ENCODE data around the gene USP24.

USP24 gene

DNA sequence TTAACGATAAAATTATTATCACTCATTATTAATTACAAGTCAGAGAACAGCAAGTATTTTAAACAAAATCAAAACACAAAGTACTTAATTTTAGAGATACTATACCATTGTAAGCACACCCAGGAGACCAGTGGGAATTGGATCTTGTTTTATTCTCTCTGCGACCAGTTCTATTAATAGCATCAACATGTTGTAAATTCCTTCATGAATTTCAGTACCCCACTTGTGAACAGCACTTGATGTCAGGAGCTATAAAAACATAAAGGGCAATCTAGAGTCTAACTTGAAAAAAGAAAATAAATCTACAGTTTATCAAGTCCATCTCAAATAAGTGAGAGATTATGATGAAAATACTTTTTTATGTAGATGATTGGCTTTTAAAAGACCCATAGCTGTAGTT, 42.9 kb downstream of the USP24 start:
- Histone ChIP-seq H3K9ac (ENCODE audit: low read depth, low read length) (no peak overlapping the region), H3K36me3 (ENCODE audit: insufficient read depth, low read depth, low read length) (peaks cover 27% of the 10 kb centered on the region), H3K4me3 (ENCODE audit: low read length) (no peak overlapping the region), H3K4me1 (ENCODE audit: insufficient read depth, low read length) (peaks cover 5% of the 10 kb centered on the region; the same call in 1 of the 2 replicates), H3K27me3 (ENCODE audit: insufficient read depth, low read length) (no peaks in the 10 kb centered on the region), H3K9me3 (ENCODE audit: insufficient read depth, low read depth, low read length) (no peaks in the 10 kb centered on the region), H3K27ac (ENCODE audit: low read length) (no peak overlapping the region)

DNA sequence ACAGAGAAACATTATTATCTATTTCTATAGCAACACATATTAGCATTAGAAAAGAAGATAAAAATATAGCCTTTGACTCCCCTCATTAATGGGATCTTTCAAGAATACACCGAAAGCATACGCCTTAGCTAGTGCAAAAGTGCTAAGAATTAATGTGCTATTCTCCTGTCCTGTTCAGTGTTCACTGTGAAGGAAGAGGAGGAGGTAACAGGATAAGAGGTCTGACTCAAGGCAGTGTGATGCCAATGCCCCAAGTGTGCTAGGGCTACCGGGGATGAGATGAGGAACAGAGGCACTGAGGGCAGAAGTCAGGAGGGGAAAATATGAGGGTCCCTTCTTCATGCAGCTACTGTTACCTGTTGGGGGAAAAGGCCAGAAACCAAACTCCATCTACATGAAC, 43.5 kb downstream of the USP24 start:
- Histone ChIP-seq H3K27ac (ENCODE audit: low read length) (no peak overlapping the region), H3K4me3 (ENCODE audit: low read length) (no peak overlapping the region), H3K9me3 (ENCODE audit: insufficient read depth, low read depth, low read length) (no peaks in the 10 kb centered on the region), H3K9ac (ENCODE audit: low read depth, low read length) (no peak overlapping the region), H3K36me3 (ENCODE audit: insufficient read depth, low read depth, low read length) (peaks cover 23% of the 10 kb centered on the region), H3K4me1 (ENCODE audit: insufficient read depth, low read length) (peaks cover 5% of the 10 kb centered on the region; the same call in 1 of the 2 replicates), H3K27me3 (ENCODE audit: insufficient read depth, low read length) (no peaks in the 10 kb centered on the region)

DNA sequence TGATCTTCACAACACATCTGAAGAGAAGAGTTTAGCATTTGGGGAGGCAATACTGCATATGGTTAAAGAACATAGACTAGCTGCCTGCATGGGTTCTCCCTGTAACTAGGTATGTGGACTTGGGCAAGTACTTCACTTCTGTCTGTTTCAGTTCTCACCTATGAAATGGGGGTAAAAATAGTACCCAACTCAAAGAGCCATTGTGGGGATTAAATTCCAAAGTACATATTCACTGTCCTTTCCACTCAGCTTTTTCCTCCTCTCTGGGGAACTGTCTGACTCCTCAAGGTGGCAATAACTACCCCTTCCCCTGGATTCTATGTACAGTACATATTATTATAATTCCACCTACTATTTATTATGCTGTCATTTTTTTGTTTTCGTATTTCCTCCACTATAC, 44.7 kb downstream of the USP24 start:
- peaks cover 33% of the 10 kb centered on the region for H3K36me3 ChIP-seq (ENCODE audit: insufficient read depth, low read depth, low read length)
- no peak overlapping the region for H3K27ac ChIP-seq (ENCODE audit: low read length)
- H3K9me3 ChIP-seq (ENCODE audit: insufficient read depth, low read depth, low read length) = no peaks in the 10 kb centered on the region
- no peak overlapping the region for H3K4me3 ChIP-seq (ENCODE audit: low read length)
- H3K27me3 ChIP-seq (ENCODE audit: insufficient read depth, low read length) = no peaks in the 10 kb centered on the region
- H3K9ac ChIP-seq (ENCODE audit: low read depth, low read length) = no peak overlapping the region
- H3K4me1 ChIP-seq (ENCODE audit: insufficient read depth, low read length) = peaks cover 5% of the 10 kb centered on the region; the same call in 1 of the 2 replicates

DNA sequence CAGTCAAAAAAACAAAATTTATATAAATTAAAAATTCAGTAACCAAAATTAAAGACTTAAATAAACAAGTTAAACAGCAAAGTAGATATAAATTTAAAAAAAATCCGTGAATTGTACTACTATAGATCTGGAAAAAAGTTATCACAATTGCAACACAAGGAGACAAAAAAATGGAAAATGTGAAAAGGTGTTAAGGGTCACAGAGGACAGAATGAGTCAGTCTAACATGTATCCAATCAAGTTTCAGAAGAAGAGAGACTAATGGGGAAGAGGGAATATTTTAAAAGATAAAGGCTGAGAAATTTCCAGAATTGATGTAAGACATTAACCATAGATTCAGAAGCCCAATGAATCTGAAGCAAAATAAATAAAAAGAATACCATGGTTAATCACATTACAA, 46.0 kb downstream of the USP24 start:
- Histone ChIP-seq H3K9ac (ENCODE audit: low read depth, low read length) (no peak overlapping the region), H3K27me3 (ENCODE audit: insufficient read depth, low read length) (no peaks in the 10 kb centered on the region), H3K4me3 (ENCODE audit: low read length) (no peak overlapping the region), H3K4me1 (ENCODE audit: insufficient read depth, low read length) (peaks cover 5% of the 10 kb centered on the region; the same call in 1 of the 2 replicates), H3K9me3 (ENCODE audit: insufficient read depth, low read depth, low read length) (no peaks in the 10 kb centered on the region), H3K36me3 (ENCODE audit: insufficient read depth, low read depth, low read length) (peaks cover 46% of the 10 kb centered on the region), H3K27ac (ENCODE audit: low read length) (no peak overlapping the region)

DNA sequence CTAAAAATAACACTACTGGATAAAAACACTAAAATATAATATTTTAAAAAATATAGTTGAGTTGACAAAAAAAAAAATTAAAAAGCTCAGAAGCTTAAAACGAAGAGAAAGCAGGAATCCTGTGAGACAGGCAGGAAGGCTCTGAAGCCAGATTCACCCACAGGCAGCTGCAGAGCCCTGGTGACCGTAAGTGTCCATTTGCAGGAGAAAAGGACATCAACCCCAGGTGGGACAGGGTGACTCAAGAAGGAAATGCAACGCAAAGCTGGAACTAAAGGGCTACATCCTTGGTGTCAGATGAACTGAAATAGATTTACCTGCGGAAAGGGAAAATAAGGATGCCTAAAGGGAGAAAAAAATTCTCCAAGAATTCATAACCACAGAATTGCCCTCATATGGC, 46.8 kb downstream of the USP24 start:
- Histone ChIP-seq H3K27me3 (ENCODE audit: insufficient read depth, low read length) (no peaks in the 10 kb centered on the region), H3K4me1 (ENCODE audit: insufficient read depth, low read length) (peaks cover 5% of the 10 kb centered on the region; the same call in 1 of the 2 replicates), H3K36me3 (ENCODE audit: insufficient read depth, low read depth, low read length) (peaks cover 53% of the 10 kb centered on the region), H3K9ac (ENCODE audit: low read depth, low read length) (no peak overlapping the region), H3K27ac (ENCODE audit: low read length) (peak overlapping the region; percentile 39), H3K4me3 (ENCODE audit: low read length) (no peak overlapping the region), H3K9me3 (ENCODE audit: insufficient read depth, low read depth, low read length) (no peaks in the 10 kb centered on the region)

DNA sequence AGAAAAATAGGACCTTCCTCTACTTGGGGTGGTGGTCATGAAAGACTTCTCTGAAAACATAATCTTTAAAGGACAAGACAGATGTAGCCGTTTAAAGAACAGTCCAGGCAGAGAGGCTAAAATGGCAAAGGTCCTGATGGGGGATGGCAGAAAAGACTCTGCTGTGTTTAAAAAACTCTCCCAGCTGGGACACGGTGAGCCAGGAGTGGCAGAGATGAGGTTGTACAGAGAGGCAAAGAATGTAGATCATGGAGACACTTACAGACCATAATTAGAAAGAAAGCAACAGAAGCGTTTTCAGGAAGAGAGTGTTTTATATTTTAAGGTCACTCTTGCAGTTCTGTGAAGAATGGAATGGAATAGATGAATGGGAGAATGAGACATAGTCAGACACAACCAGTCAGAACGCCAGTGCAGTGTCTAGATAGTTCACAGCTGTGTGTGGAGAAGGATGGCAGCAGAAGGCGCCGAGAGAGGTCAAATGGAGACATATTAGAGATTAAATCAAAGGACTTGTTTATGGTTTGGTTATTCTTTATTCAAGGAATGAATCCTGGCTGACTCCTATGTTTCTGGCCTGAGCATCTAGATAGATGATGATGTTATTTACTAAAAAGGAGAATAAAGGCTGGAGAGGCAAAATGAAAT, 47.8 kb downstream of the USP24 start:
- H3K9me3 ChIP-seq (ENCODE audit: insufficient read depth, low read depth, low read length) = no peaks in the 10 kb centered on the region
- H3K36me3 ChIP-seq (ENCODE audit: insufficient read depth, low read depth, low read length) = peaks cover 56% of the 10 kb centered on the region
- H3K4me1 ChIP-seq (ENCODE audit: insufficient read depth, low read length) = peaks cover 5% of the 10 kb centered on the region; the same call in 1 of the 2 replicates
- no peak overlapping the region for H3K4me3 ChIP-seq (ENCODE audit: low read length)
- H3K27me3 ChIP-seq (ENCODE audit: insufficient read depth, low read length) = no peaks in the 10 kb centered on the region
- no peak overlapping the region for H3K9ac ChIP-seq (ENCODE audit: low read depth, low read length)
- H3K27ac ChIP-seq (ENCODE audit: low read length) = no peak overlapping the region

DNA sequence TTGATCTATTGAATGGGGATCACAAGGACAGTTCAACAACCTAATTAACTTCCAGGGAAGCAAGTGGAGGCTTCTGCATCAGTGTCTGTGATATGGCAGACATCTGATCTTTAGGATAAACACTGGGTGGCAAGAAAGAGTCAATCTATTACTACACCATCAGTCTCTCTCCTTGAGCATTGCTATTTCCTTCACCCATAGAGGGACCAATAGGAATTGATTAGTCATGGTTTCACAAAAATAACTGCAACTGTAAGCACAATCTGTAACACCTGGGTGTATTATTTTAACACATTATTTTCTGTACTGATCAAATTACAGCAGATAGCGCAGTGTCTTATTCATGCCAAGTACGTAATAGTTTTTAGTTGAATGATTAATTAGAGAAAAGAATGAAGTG, 50.3 kb downstream of the USP24 start:
- Histone ChIP-seq H3K27ac (ENCODE audit: low read length) (no peak overlapping the region), H3K4me1 (ENCODE audit: insufficient read depth, low read length) (peaks cover 5% of the 10 kb centered on the region; the same call in 1 of the 2 replicates), H3K9me3 (ENCODE audit: insufficient read depth, low read depth, low read length) (no peaks in the 10 kb centered on the region), H3K27me3 (ENCODE audit: insufficient read depth, low read length) (no peaks in the 10 kb centered on the region), H3K4me3 (ENCODE audit: low read length) (no peak overlapping the region), H3K9ac (ENCODE audit: low read depth, low read length) (no peak overlapping the region), H3K36me3 (ENCODE audit: insufficient read depth, low read depth, low read length) (peaks cover 52% of the 10 kb centered on the region)

DNA sequence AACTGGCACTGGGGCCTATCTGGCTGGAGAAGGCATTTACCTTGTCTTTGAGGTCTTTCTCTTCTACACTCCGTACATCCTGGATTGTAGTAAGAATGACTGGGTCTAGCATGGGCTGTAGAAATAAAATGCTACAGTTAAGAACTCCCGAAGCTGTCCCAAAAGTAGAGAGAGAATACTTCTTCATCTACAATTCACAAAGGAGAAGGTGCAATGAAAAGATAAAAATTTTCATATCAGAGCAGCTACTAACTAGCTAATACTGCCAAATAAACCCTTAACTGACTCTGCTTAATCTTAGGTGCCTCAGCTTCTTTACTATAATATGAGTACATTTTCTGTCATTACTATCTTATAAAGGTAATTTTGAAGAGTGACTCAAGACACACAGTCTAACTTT, 55.6 kb downstream of the USP24 start:
- no peaks in the 10 kb centered on the region for H3K9me3 ChIP-seq (ENCODE audit: insufficient read depth, low read depth, low read length)
- no peaks in the 10 kb centered on the region for H3K4me1 ChIP-seq (ENCODE audit: insufficient read depth, low read length)
- H3K27ac ChIP-seq (ENCODE audit: low read length) = no peak overlapping the region
- H3K36me3 ChIP-seq (ENCODE audit: insufficient read depth, low read depth, low read length) = peaks cover 77% of the 10 kb centered on the region
- H3K4me3 ChIP-seq (ENCODE audit: low read length) = no peak overlapping the region
- H3K27me3 ChIP-seq (ENCODE audit: insufficient read depth, low read length) = no peaks in the 10 kb centered on the region
- no peak overlapping the region for H3K9ac ChIP-seq (ENCODE audit: low read depth, low read length)

DNA sequence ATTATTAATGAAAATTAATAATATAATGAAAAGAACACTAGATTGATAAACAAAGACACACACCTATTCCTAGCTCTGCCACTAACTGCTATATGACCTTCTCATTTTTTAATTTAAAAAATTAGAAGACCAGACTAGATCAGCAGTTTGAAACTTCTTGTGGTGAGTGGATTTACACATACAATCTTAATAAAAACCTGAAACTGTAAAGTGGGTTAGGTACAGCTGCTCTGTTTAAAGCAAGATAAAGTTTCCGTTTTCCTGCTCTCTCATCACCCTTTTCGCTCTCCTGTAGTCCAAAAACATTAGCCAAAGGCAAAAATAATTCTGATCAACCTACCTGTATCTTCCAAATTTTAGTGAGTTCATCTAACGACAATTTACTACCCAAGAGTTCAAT, 58.6 kb downstream of the USP24 start:
- Histone ChIP-seq H3K9ac (ENCODE audit: low read depth, low read length) (no peak overlapping the region), H3K27ac (ENCODE audit: low read length) (no peak overlapping the region), H3K4me3 (ENCODE audit: low read length) (no peak overlapping the region), H3K36me3 (ENCODE audit: insufficient read depth, low read depth, low read length) (peaks cover 82% of the 10 kb centered on the region), H3K27me3 (ENCODE audit: insufficient read depth, low read length) (no peaks in the 10 kb centered on the region), H3K4me1 (ENCODE audit: insufficient read depth, low read length) (no peaks in the 10 kb centered on the region), H3K9me3 (ENCODE audit: insufficient read depth, low read depth, low read length) (no peaks in the 10 kb centered on the region)

DNA sequence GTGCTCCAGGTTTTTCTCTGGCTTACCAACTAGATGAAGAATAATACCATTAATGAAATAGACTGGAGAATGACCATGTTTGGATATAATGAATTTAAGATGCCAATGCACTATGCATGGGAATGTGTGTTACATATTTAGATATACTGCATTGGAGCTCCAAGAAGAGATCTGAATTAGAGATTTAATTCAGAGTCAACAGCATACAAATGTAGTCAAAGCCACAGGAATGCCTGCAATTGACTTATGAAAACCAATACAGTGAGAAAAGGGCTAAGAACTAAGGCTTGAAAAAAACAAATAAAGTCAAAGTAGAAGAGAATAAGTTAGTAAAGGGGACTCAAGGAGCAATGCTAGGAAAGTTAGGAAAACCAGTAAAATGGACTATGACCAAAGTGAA, 59.1 kb downstream of the USP24 start:
- Histone ChIP-seq H3K9me3 (ENCODE audit: insufficient read depth, low read depth, low read length) (no peaks in the 10 kb centered on the region), H3K4me3 (ENCODE audit: low read length) (no peak overlapping the region), H3K9ac (ENCODE audit: low read depth, low read length) (no peak overlapping the region), H3K36me3 (ENCODE audit: insufficient read depth, low read depth, low read length) (peaks cover 83% of the 10 kb centered on the region), H3K27ac (ENCODE audit: low read length) (no peak overlapping the region), H3K4me1 (ENCODE audit: insufficient read depth, low read length) (no peaks in the 10 kb centered on the region), H3K27me3 (ENCODE audit: insufficient read depth, low read length) (no peaks in the 10 kb centered on the region)

DNA sequence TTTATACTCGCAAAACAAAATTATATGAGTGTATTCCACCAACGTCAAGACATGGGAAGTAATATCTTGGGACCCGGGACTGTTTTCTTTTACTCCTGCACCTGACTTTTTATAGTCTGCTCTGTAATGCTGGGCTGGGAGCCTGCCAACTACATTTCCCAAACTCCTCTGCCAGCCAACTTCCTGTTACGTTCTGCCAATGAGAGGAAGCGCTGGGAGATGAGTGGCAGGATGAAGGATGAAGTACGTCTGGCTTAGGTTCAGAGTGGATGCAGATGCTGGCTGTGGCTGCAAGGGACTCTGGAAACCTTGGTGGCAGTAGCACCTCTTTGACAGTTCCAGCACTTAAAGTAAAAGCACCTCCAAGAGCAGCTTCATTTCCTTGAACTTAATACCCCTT, 59.6 kb downstream of the USP24 start:
- Histone ChIP-seq H3K27ac (ENCODE audit: low read length) (no peak overlapping the region), H3K27me3 (ENCODE audit: insufficient read depth, low read length) (no peaks in the 10 kb centered on the region), H3K4me3 (ENCODE audit: low read length) (no peak overlapping the region), H3K9ac (ENCODE audit: low read depth, low read length) (no peak overlapping the region), H3K36me3 (ENCODE audit: insufficient read depth, low read depth, low read length) (peaks cover 87% of the 10 kb centered on the region), H3K4me1 (ENCODE audit: insufficient read depth, low read length) (no peaks in the 10 kb centered on the region), H3K9me3 (ENCODE audit: insufficient read depth, low read depth, low read length) (no peaks in the 10 kb centered on the region)

DNA sequence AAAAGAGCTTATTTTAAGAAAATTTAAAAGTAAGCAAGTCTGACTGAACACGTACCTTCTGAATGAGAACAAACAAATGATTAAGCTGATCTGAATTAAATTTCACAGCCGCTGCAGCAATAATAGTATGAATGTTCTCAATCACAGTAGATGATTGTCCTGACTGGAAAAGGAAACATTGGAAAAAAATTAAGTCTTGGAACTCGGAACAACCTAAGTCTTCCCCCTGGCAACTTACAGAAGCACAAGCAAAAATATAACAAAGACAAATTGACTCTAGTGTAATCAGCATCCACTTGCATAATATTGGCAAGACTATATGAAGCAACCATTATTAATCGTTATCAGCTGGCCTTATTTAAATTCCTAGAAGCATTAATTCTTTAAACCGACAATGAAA, 60.5 kb downstream of the USP24 start:
- H3K9ac ChIP-seq (ENCODE audit: low read depth, low read length) = no peak overlapping the region
- no peak overlapping the region for H3K27ac ChIP-seq (ENCODE audit: low read length)
- no peaks in the 10 kb centered on the region for H3K9me3 ChIP-seq (ENCODE audit: insufficient read depth, low read depth, low read length)
- no peaks in the 10 kb centered on the region for H3K27me3 ChIP-seq (ENCODE audit: insufficient read depth, low read length)
- H3K4me1 ChIP-seq (ENCODE audit: insufficient read depth, low read length) = no peaks in the 10 kb centered on the region
- H3K4me3 ChIP-seq (ENCODE audit: low read length) = no peak overlapping the region
- peaks cover 84% of the 10 kb centered on the region for H3K36me3 ChIP-seq (ENCODE audit: insufficient read depth, low read depth, low read length)
